HCT116 (cell line): ENCODE data around the gene FBXL5.

Source experiments
- CTCF ChIP-seq, 3 experiments: fragments of 200-600 bp in 1 of 3; sonication (generic) in 1 of 3; IDR thresholded peaks in 2 of 3; conservative IDR thresholded peaks in 1 of 3; 2 replicates each; pipeline ENCODE4 v1.5.1; 2012 to 2017; ENCODE audit warnings: low read depth in 2 of 3, low read length in 2 of 3, antibody characterized with exemption in 1 of 3, borderline replicate concordance in 1 of 3, control low read depth in 1 of 3, mild to moderate bottlenecking in 1 of 3, mixed read lengths in 1 of 3, mixed run types in 1 of 3, moderate library complexity in 1 of 3; ENCODE audit not compliant: insufficient read depth in 1 of 3
- EZH2 ChIP-seq: fragments of 200-600 bp; sonication (generic); IDR thresholded peaks from 2 replicates; pipeline ENCODE4 v1.6.1; 2017; ENCODE audit warnings: antibody characterized with exemption, mixed run types
- JUND ChIP-seq: IDR thresholded peaks from 2 replicates; pipeline ENCODE4 v1.6.1; 2012
- MAX ChIP-seq: IDR thresholded peaks from 2 replicates; pipeline ENCODE4 v1.6.1; 2012
- POLR2A ChIP-seq: IDR thresholded peaks from 2 replicates; pipeline ENCODE4 v1.7.0; 2011; ENCODE audit warnings: borderline replicate concordance; ENCODE audit not compliant: insufficient read depth, insufficient read length; ENCODE audit errors: extremely low read depth
- ZFX ChIP-seq: fragments of 450-650 bp; IDR thresholded peaks from 2 replicates; pipeline ENCODE4 v1.6.1; 2017

GRCh38 chr4:15683143-15683495 lies 28.0 kb upstream of the FBXL5 start:
- TF ChIP-seq EZH2 (no peak), CTCF (IDR thresholded peaks at IDR 0.05 in 2 of 3, conservative IDR thresholded peaks at IDR 0.05 in 1 of 3; ENCODE audit: borderline replicate concordance in 1 of 3, insufficient read depth in 1 of 3, low read depth in 2 of 3, low read length in 2 of 3) (no peak), JUND (no peak), POLR2A (no peak), MAX (no peak), ZFX (no peak)
